ENCODE measurements around the gene SMKR1. TPM values are rescaled to one million over a fixed set of nuclear protein-coding genes. Genes with fewer than 3 reads are reported as not detected.
"Not testable (repeated sequence)": the region's sequence is repeated elsewhere in the genome, so short reads cannot be mapped to it uniquely, and the experiment has no call there.

SMKR1 gene
- total RNA-seq, 6 experiments from 2014 or later, result not detected

- Mint-ChIP-seq H3K27me3 (ENCODE audit: insufficient read depth) (no peaks in the 10 kb centered on the region), H3K27ac (no peak overlapping the region), H3K9me3 (no peaks in the 10 kb centered on the region), H3K4me3 (no peak overlapping the region), H3K36me3 (ENCODE audit: low read depth) (no peaks in the 10 kb centered on the region), H3K4me1 (ENCODE audit: low read depth) (peaks cover 27% of the 10 kb centered on the region)
- no peak for DNase-seq
- TF ChIP-seq CTCF (IDR thresholded peaks at IDR 0.05), result no peak
These were observed 31.9 kb upstream of the SMKR1 start for GRCh38 chr7:129470411-129470810.

GRCh38 chr7:129471402-129471827 is 30.9 kb upstream of the SMKR1 start:
- no peaks in the 10 kb centered on the region for H3K9me3 Mint-ChIP-seq

GRCh38 chr7:129475931-129476330 is 26.4 kb upstream of the SMKR1 start:
- not testable (repeated sequence) for H3K9me3 Mint-ChIP-seq; H3K4me1 Mint-ChIP-seq (ENCODE audit: low read depth); DNase-seq; H3K36me3 Mint-ChIP-seq (ENCODE audit: low read depth); H3K27ac Mint-ChIP-seq; H3K27me3 Mint-ChIP-seq (ENCODE audit: insufficient read depth); H3K4me3 Mint-ChIP-seq

More at GRCh38 chr7:129471402-129471827, 30.9 kb upstream of the SMKR1 start:
- no peaks in the 10 kb centered on the region for H3K36me3 Mint-ChIP-seq (ENCODE audit: low read depth)
- TF ChIP-seq CTCF (IDR thresholded peaks at IDR 0.05), result no peak
- peaks cover 27% of the 10 kb centered on the region for H3K4me1 Mint-ChIP-seq (ENCODE audit: low read depth)
- H3K4me3 Mint-ChIP-seq, result no peak overlapping the region
- DNase-seq, result no peak
- no peak overlapping the region for H3K27ac Mint-ChIP-seq
- no peaks in the 10 kb centered on the region for H3K27me3 Mint-ChIP-seq (ENCODE audit: insufficient read depth)

GRCh38 chr7:129476398-129476797 is 25.9 kb upstream of the SMKR1 start:
- not testable (repeated sequence) for H3K9me3 Mint-ChIP-seq; H3K27ac Mint-ChIP-seq; H3K4me3 Mint-ChIP-seq; H3K36me3 Mint-ChIP-seq (ENCODE audit: low read depth); H3K27me3 Mint-ChIP-seq (ENCODE audit: insufficient read depth); DNase-seq; H3K4me1 Mint-ChIP-seq (ENCODE audit: low read depth)

GRCh38 chr7:129479831-129480230 is 22.5 kb upstream of the SMKR1 start:
- Mint-ChIP-seq H3K4me3 (no peak overlapping the region), H3K27me3 (ENCODE audit: insufficient read depth) (no peaks in the 10 kb centered on the region), H3K27ac (no peak overlapping the region), H3K36me3 (ENCODE audit: low read depth) (no peaks in the 10 kb centered on the region), H3K4me1 (ENCODE audit: low read depth) (no peaks in the 10 kb centered on the region), H3K9me3 (no peaks in the 10 kb centered on the region)
- no peak for TF ChIP-seq CTCF (IDR thresholded peaks at IDR 0.05)
- DNase-seq, result no peak

GRCh38 chr7:129480674-129481363 is 21.5 kb upstream of the SMKR1 start:
- TF ChIP-seq CTCF (IDR thresholded peaks at IDR 0.05), result no peak
- H3K4me3 Mint-ChIP-seq, result no peak overlapping the region
- no peaks in the 10 kb centered on the region for H3K27me3 Mint-ChIP-seq (ENCODE audit: insufficient read depth)
- DNase-seq, result no peak
- no peaks in the 10 kb centered on the region for H3K4me1 Mint-ChIP-seq (ENCODE audit: low read depth)
- no peaks in the 10 kb centered on the region for H3K9me3 Mint-ChIP-seq
- no peak overlapping the region for H3K27ac Mint-ChIP-seq
- H3K36me3 Mint-ChIP-seq (ENCODE audit: low read depth), result no peaks in the 10 kb centered on the region

GRCh38 chr7:129481376-129481775 is 21.0 kb upstream of the SMKR1 start:
- H3K27ac Mint-ChIP-seq; H3K9me3 Mint-ChIP-seq; H3K27me3 Mint-ChIP-seq (ENCODE audit: insufficient read depth); H3K36me3 Mint-ChIP-seq (ENCODE audit: low read depth); H3K4me1 Mint-ChIP-seq (ENCODE audit: low read depth); DNase-seq; H3K4me3 Mint-ChIP-seq: not testable (repeated sequence)
